GM20431 (cell line): ENCODE results near the gene RB1.

Experiments
- in situ Hi-C: fragments of 300-500 bp; cut with MseI, MboI; formaldehyde crosslinking; loops from one replicate; pipeline ENCODE4 v1.15.0; 2020; ENCODE audit warnings: low sequenced_read_pairs; ENCODE audit not compliant: unreplicated experiment

RB1 gene

DNA sequence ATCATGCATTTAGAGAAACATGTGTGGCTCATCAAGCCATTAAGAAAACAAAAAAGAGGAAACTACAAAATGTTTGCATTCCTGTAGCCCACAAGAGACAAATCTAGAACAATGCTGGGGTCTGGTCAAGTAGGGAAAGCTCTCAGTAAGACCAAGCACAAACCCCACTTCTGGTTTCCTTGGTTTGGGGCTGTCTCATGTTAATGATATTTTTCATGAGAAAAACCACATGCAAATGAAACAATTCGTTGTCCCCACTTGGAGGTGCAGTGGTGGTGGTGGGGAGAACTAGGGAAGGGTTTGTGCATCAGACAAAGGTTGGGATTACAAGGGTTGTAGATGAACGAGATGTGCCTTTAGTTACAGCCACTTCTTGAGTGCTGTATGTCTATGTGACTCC, 7.0 kb upstream of the RB1 start:
- in situ Hi-C loops = no loop called here

DNA sequence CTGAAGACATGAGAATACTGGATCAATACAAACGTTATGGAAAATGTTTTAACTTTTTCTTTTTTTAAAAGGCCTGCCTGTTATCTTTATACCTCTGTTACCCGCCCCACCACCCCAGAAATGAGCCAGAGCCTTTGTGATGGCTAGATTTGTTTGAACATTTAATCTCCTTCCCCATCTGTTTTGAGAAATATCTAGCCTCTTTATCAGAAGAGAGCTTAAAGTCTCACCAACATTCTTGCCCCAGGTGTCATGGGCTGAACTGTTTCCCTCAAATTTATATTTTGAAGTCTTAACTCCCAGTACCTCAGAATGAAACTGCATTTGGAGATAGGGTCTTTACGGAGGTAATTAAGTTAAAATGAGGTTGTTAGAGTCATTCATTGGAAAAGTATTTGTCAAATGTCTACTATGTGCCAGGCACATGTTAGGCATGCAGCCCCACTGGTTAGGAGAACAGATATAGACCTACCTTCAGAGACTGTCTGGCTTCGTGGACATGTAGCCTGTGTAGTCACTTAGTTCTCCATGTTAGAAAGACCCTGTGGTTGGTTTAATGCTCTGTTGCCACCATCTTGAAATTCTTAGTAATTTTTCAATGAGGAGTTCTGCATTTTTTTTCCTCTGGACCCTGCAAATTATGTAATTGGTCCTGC, 6.3 kb upstream of the RB1 start:
- in situ Hi-C loops = no loop called here

GRCh38 chr13:48299591-48299990, 4.0 kb upstream of the RB1 start:
- in situ Hi-C loops = no loop called here

DNA sequence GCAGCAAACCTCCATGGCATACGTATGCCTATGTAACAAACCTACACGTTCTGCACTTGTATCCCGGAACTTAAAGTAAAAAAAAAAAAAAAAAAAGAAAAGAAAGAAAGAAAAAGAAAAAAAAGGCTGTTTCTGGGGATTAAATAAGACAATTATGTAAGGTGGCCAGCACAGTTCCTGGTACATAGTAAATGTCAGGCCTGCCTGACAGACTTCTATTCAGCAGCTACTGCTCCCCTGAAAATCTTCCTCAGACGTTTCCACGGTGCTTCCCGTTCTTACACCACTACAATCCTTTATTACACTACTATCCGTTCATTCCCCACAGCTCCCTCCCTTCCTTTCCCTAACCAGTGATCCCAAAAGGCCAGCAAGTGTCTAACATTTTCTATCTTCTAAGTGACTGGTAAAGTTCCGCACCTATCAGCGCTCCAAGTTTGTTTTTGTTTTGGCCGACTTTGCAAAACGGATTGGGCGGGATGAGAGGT, 636 bp upstream of the RB1 start:
- in situ Hi-C loops = loop anchor here (25.0 kb wide), 1 partner anchor 284 kb away; no protein-coding TSS in a partner anchor

GRCh38 chr13:48304143-48304876, 759 bp downstream of the RB1 start:
- in situ Hi-C loops = loop anchor here (25.0 kb wide), 1 partner anchor 283 kb away; no protein-coding TSS in a partner anchor

GRCh38 chr13:48311223-48311622, 7.7 kb downstream of the RB1 start:
- in situ Hi-C loops = loop anchor here (25.0 kb wide), 1 partner anchor 276 kb away; no protein-coding TSS in a partner anchor

DNA sequence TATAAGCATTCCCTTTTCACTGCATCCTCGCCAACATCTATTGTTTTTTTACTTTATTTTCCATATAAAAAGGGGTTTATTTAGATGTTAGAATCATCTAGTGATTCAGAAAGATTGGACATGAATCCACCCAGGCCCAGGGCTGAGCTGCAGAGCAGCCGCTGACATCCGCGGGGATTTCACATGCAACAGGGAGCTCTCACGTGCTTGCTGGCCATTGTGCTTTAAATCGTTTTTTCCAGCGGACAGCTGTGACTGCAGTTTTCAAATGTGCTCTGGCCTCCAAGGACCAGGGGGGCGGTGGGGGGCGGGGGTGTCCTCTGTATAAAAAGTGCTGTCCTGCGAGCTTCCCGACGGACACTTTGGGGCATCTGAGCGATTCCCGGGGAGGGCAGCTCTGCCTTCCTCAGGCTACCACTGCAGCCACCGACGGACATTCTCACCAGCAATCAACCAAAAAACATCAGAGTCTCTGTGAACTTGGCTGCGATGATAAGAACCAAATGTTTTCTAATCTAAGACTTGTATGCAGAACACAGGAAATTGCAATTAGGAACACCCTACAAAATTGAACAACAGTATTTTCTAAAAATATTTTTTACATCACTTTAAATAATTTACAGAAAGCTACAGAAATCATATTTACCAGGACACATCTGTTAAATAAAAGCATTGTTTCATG, 12.6 kb downstream of the RB1 start:
- in situ Hi-C loops = loop anchor here (25.0 kb wide), 1 partner anchor 271 kb away; no protein-coding TSS in a partner anchor

- in situ Hi-C loops = loop anchor here (25.0 kb wide), 1 partner anchor 270 kb away; no protein-coding TSS in a partner anchor
Measured at GRCh38 chr13:48316826-48317510, 13.4 kb downstream of the RB1 start.

GRCh38 chr13:48317511-48318376, 14.2 kb downstream of the RB1 start:
- in situ Hi-C loops = loop anchor here (25.0 kb wide), 1 partner anchor 270 kb away; no protein-coding TSS in a partner anchor

- in situ Hi-C loops = loop anchor here (25.0 kb wide), 1 partner anchor 269 kb away; no protein-coding TSS in a partner anchor
Measured at GRCh38 chr13:48318377-48318811, 14.8 kb downstream of the RB1 start.

DNA sequence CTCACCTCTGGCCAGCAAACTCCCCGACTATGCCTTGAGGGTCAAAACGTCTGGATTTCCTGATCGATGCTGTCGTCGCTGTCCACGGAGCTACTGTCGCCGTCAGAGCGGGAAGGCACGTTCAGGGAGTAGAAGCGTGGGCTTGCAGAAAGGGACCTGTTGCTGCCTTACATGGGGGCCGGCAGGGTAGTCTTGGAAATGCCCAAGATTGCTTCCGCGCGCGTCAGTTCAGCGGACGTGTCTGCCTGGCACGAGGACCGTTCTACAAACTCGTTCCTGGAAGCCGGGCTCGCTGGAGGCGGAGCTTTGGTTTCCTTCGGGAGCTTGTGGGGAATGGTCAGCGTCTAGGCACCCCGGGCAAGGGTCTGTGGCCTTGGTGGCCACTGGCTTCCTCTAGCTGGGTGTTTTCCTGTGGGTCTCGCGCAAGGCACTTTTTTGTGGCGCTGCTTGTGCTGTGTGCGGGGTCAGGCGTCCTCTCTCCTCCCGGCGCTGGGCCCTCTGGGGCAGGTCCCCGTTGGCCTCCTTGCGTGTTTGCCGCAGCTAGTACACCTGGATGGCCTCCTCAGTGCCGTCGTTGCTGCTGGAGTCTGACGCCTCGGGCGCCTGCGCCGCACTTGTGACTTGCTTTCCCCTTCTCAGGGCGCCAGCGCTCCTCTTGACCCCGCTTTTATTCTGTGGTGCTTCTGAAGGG, 15.4 kb downstream of the RB1 start:
- in situ Hi-C loops = loop anchor here (25.0 kb wide), 1 partner anchor 268 kb away; no protein-coding TSS in a partner anchor

- in situ Hi-C loops = loop anchor here (25.0 kb wide), 1 partner anchor 268 kb away; no protein-coding TSS in a partner anchor
Measured at GRCh38 chr13:48319531-48320398, 16.2 kb downstream of the RB1 start.

DNA sequence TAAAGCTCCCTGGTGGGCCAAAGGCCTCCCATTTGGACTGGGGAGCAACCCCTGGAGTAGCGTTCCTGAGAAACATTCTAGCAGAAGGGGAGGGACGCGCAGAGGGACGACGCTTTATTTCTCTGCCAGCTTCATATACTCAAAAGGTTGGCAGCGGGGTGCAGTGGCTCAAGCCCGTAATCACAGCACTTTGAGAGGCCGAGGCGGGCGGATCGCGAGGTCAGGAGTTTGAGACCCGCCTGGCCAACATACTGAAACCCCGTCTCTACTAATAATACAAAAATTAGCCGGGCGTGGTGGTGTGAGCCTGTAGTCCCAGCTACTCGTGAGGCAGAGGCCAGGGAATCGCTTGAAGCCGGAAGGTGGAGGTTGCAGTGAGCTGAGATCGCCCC, 16.8 kb downstream of the RB1 start:
- in situ Hi-C loops = loop anchor here (25.0 kb wide), 1 partner anchor 267 kb away; no protein-coding TSS in a partner anchor

DNA sequence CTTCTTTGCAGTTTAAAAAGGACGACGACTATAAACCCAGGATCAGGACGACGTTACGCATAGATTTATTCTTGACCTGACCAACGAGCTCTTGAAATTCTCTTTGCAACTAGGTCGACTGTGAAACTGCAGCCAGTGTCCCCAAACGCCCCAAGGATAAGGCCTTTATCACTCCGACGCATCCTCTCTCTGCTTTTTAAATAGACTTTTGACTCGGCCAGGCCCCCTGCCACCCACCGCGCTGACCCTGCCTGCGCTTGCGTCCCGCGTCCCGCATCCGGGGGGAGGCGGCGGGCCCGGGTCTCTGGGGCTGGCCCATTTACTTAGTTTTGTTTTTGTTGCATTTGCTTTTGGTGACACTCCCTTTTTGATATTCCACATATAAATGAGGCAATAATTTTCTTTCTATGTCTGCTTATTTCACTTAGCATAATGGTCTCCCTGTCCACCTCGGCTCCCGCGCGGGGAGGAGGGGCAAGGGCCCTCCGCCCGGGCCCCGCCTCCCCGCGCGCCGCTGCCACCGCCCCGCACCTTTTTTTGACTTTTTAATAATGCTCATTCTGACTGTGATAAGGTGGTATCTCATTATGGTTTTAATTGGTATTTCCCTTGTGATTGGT, 17.4 kb downstream of the RB1 start:
- in situ Hi-C loops = loop anchor here (25.0 kb wide), 1 partner anchor 266 kb away; no protein-coding TSS in a partner anchor

- in situ Hi-C loops = loop anchor here (25.0 kb wide), 1 partner anchor 265 kb away; no protein-coding TSS in a partner anchor
Measured at GRCh38 chr13:48322294-48322693, 18.7 kb downstream of the RB1 start.

DNA sequence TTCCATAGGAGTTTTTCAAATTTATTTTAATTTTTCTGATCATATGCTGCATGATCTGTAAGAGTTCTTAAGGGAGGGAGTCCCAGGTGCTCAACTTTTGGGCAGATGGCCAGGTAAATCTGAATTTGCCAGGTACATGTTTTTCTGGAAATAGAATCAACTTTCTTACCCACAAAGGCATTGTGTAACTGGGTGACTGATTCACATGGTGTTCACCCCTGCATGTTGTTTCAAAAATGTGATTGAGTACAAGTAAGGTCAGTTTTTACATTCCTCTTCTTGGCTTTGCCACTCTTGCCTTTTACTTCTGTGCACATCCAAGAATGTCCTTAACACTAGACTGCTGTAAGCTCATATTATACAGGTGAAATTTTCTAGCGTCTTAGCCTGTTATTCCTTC, 30.4 kb downstream of the RB1 start:
- in situ Hi-C loops = loop anchor here (25.0 kb wide), 1 partner anchor 428 kb away; no protein-coding TSS in a partner anchor
